Measurements from ENCODE around the gene RCC1.

DNA sequence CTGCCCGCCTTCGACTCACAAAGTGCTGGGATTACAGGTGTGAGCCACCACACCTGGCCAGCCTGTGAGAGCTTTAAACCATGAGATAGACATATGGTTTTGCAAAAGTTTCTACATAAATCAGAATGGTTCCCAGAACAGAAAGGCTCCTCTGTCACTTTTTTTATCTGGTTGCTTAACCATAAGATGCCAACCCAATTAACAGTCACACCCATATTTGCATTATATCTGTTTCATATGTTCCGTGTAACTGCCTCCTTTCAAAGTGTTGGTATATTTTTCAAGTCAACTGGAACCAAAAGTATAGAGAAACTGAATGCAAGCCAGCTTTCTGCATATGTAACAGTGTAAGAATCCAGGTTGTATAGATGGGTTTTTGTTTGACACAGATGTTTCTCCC is 23.7 kb upstream of the RCC1 start:
- TF ChIP-seq, protein P1, sequence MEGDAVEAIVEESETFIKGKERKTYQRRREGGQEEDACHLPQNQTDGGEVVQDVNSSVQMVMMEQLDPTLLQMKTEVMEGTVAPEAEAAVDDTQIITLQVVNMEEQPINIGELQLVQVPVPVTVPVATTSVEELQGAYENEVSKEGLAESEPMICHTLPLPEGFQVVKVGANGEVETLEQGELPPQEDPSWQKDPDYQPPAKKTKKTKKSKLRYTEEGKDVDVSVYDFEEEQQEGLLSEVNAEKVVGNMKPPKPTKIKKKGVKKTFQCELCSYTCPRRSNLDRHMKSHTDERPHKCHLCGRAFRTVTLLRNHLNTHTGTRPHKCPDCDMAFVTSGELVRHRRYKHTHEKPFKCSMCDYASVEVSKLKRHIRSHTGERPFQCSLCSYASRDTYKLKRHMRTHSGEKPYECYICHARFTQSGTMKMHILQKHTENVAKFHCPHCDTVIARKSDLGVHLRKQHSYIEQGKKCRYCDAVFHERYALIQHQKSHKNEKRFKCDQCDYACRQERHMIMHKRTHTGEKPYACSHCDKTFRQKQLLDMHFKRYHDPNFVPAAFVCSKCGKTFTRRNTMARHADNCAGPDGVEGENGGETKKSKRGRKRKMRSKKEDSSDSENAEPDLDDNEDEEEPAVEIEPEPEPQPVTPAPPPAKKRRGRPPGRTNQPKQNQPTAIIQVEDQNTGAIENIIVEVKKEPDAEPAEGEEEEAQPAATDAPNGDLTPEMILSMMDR (IDR thresholded peaks at IDR 0.05; ENCODE audit: low read depth, low read length, poor library complexity, severe bottlenecking), result no peak
- no peak for TF ChIP-seq EZH2phosphoT487 (IDR thresholded peaks at IDR 0.05; ENCODE audit: borderline replicate concordance, low read length)

Measured in DOHH2 (cell line).